Tibial artery (tissue), 4 donors: Measurements from ENCODE around the gene KLHDC1.
"Not testable (repeated sequence)": the region's sequence is repeated elsewhere in the genome, so short reads cannot be mapped to it uniquely, and the experiment has no call there.

Experiments
- DNase-seq, 2 donors: peaks; one replicate each; pipeline ENCODE4 v3.0.0-alpha.2; 2019
- H3K27ac ChIP-seq, 2 donors: fragments of 200-600 bp; sonication (generic) in 1 of 2; 1 replicate in 1 of 2; 2 replicates in 1 of 2; pipeline ENCODE4 v1.5.1; 2018 to 2019; ENCODE audit warnings: mild to moderate bottlenecking in 1 of 2
- H3K27me3 ChIP-seq, 2 donors: fragments of 200-600 bp; sonication (generic) in 1 of 2; one replicate each; pipeline versions ENCODE4 v1.5.1 to v1.6.0; 2016 to 2019
- H3K36me3 ChIP-seq, 3 donors: fragments of 200-600 bp; sonication (generic) in 2 of 3; one replicate each; pipeline ENCODE4 v1.5.1; 2016 to 2019; ENCODE audit warnings: mild to moderate bottlenecking in 2 of 3
- H3K4me1 ChIP-seq, 4 donors: fragments of 200-600 bp; sonication (generic) in 2 of 4; 1 replicate in 3 of 4; 2 replicates in 1 of 4; pipeline ENCODE4 v1.5.1; 2016 to 2019
- H3K4me3 ChIP-seq, 2 donors: fragments of 200-600 bp; sonication (generic) in 1 of 2; 1 replicate in 1 of 2; 2 replicates in 1 of 2; pipeline ENCODE4 v1.5.1; 2018 to 2019; ENCODE audit warnings: mild to moderate bottlenecking in 2 of 2
- H3K9me3 ChIP-seq, 3 donors: fragments of 200-600 bp; sonication (generic) in 1 of 3; one replicate each; pipeline ENCODE4 v1.5.1; 2016 to 2019
- intact Hi-C: fragments of 100-400 bp; cut with DNase I; formaldehyde crosslinking; loops from one replicate; pipeline ENCODE4 v1.15.0; 2023; ENCODE audit warnings: low total_unique reads
- TF ChIP-seq, protein P1 (sequence below), 2 experiments: fragments of 200-600 bp in 1 of 2; fragments of 450-650 bp in 1 of 2; IDR thresholded peaks; one replicate each; pipeline ENCODE4 v1.5.1; 2017 to 2019; ENCODE audit warnings: antibody characterized with exemption in 2 of 2, mild to moderate bottlenecking in 1 of 2, moderate library complexity in 1 of 2

The KLHDC1 gene

DNA sequence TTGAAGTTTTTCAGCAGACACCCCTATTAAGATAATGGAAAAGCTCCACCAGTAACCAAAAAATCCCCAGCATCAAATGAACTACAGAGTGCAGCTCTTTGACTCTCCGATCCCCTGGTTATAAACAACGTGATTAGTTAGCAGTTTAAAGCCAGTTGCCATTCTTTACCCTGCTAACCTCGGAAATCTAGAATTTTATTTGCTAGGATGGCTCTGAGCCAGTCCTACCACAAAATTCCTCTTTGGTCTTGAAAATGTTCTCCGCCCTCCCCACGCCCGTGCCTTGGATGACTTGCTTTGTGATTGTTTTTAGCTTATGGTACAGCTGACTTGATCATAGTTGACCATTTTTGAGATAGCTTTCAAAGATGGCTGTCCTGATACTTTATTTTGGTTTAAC, 76.3 kb downstream of the KLHDC1 start:
- DNase-seq = no peak
- Histone ChIP-seq H3K27ac (peak overlapping the region; percentile 94 to 98), H3K4me1 (peaks cover 0 to 29% (median 23%) of the 10 kb centered on the region in 4 donors), H3K36me3 (peaks cover 8 to 25% (median 16%) of the 10 kb centered on the region in 3 donors), H3K27me3 (no peaks in the 10 kb centered on the region), H3K9me3 (no peaks in the 10 kb centered on the region), H3K4me3 (peak overlapping the region; percentile 88 to 96)
- intact Hi-C loops = loop anchor here (2.0 to 5.0 kb wide), 2 partner anchors 77 to 134 kb away; partner anchors contain the start of genes DNAAF2 and KLHDC1
- TF ChIP-seq, protein P1, sequence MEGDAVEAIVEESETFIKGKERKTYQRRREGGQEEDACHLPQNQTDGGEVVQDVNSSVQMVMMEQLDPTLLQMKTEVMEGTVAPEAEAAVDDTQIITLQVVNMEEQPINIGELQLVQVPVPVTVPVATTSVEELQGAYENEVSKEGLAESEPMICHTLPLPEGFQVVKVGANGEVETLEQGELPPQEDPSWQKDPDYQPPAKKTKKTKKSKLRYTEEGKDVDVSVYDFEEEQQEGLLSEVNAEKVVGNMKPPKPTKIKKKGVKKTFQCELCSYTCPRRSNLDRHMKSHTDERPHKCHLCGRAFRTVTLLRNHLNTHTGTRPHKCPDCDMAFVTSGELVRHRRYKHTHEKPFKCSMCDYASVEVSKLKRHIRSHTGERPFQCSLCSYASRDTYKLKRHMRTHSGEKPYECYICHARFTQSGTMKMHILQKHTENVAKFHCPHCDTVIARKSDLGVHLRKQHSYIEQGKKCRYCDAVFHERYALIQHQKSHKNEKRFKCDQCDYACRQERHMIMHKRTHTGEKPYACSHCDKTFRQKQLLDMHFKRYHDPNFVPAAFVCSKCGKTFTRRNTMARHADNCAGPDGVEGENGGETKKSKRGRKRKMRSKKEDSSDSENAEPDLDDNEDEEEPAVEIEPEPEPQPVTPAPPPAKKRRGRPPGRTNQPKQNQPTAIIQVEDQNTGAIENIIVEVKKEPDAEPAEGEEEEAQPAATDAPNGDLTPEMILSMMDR (IDR thresholded peaks at IDR 0.05) = no peak

DNA sequence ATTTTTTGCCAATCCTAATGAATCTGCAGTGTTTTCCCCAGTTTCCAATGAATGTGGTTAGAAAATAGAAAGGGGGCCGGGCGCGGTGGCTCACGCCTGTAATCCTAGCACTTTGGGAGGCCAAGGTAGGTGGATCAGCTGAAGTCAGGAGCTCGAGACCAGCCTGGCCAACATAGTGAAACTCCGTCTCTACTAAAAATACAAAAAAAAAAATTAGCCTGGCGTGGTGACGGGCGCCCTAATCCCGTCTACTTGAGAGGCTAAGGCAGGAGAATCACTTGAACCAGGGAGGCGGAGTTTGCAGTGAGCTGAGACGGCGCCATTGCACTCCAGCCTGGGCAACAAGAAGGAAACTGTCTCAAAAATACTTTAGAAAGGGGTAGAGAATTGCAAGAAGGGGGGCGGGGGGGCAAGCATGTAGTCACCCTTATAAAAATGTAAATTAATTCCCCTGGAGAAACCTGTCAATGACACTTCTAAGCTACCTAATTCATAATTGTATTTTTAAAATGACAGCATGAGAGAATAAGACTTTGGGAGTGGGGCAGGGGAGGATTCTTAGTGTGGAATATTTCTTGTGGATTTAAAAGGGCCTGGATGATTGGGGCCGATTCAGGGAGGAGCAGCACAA, 76.8 kb downstream of the KLHDC1 start:
- peaks cover 13 to 29% (median 21%) of the 10 kb centered on the region in 3 donors for H3K36me3 ChIP-seq
- TF ChIP-seq, protein P1 (IDR thresholded peaks at IDR 0.05) = no peak
- H3K27ac ChIP-seq = peak overlapping the region; percentile 94 to 98
- H3K4me1 ChIP-seq = peaks cover 0 to 29% (median 23%) of the 10 kb centered on the region in 4 donors
- H3K4me3 ChIP-seq = peak overlapping the region; percentile 88 to 96
- no peaks in the 10 kb centered on the region for H3K27me3 ChIP-seq
- DNase-seq = no peak
- intact Hi-C loops = loop anchor here (2.0 to 10.0 kb wide), 3 partner anchors 65 to 135 kb away; partner anchors contain the start of genes DNAAF2 and KLHDC1
- H3K9me3 ChIP-seq = no peaks in the 10 kb centered on the region

DNA sequence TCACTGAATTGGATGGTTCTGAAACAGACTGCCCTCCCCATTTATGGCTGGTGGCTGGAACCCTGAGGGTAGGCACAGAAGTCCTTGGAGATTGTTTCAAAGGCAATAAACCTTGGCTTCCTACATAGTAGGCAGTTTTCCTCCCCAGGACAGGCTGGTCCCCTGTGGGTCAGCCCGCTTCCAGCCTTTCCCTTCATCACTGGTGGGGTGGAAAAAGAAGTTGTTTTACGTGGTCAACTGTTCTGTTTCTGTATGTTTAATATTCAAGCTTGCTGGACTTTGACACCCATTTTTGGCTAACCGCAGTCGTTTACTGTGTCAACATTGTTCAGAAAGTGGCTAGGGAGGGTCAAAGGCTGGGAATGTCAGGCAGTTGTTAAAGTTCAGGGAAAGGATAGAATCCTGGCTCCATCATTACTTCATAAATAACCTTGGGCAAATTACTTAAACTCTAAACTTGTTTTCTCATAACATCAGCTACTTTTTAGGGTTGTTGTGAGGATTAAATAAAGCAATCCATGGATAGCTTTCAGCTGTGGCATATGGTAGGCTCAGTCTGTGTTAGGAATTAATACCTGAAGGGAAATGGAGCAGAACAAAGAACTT, 77.4 kb downstream of the KLHDC1 start:
- peaks cover 0 to 29% (median 23%) of the 10 kb centered on the region in 4 donors for H3K4me1 ChIP-seq
- TF ChIP-seq, protein P1 (IDR thresholded peaks at IDR 0.05) = no peak
- intact Hi-C loops = loop anchor here (10.0 kb wide), 1 partner anchor 64 kb away; no protein-coding TSS in a partner anchor
- no peaks in the 10 kb centered on the region for H3K9me3 ChIP-seq
- peak overlapping the region; percentile 88 to 96 for H3K4me3 ChIP-seq
- H3K27me3 ChIP-seq = no peaks in the 10 kb centered on the region
- DNase-seq = no peak
- peak overlapping the region in 1 of 2 donors; percentile 24 for H3K27ac ChIP-seq
- H3K36me3 ChIP-seq = peaks cover 20 to 35% (median 27%) of the 10 kb centered on the region in 3 donors

DNA sequence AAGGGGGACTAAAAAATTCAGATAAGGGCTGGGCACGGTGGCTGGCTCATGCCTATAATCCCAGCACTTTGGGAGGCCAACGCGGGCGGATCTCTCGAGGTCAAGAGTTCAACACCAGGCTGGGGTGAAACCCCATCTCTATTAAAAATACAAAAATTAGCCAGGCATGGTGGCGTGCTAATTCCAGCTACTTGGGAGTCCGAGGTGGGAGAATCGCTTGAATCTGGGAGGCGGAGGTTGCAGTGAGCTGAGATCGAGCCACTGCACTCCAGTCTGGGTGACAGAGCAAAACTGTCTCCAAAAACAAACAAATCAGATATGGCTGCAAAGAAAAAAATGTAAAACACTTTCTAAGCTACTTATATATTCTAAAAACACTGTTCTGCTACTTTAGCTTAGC, 78.8 kb downstream of the KLHDC1 start:
- H3K4me3 ChIP-seq, DNase-seq, H3K27ac ChIP-seq, H3K9me3 ChIP-seq, H3K27me3 ChIP-seq: not testable (repeated sequence)
- Histone ChIP-seq H3K4me1 (peaks cover 0 to 28% (median 23%) of the 10 kb centered on the region in 4 donors), H3K36me3 (peaks cover 29 to 49% (median 41%) of the 10 kb centered on the region in 3 donors)
- intact Hi-C loops = loop anchor here (10.0 kb wide), 1 partner anchor 63 kb away; no protein-coding TSS in a partner anchor

DNA sequence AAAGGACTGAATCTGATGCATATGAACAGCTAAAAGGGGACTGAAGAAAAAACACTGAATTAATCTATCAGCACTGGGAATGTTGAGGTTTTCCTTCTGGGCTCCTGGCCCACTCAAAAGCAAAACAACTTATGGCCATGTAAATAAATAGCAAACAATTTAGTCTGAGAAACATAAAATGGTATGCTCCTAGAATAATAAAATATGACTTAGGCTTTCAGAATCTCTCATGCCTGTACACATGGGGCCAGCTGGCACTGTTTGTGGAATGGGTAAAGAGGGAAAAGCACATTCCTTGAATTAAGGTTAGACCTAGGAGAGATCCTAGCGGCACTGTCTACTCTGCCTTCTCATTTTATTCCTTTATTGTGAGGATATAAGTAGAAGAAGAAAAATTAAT, 81.2 kb downstream of the KLHDC1 start:
- Histone ChIP-seq H3K36me3 (peaks cover 51 to 73% (median 64%) of the 10 kb centered on the region in 3 donors), H3K27me3 (no peaks in the 10 kb centered on the region), H3K4me3 (no peak overlapping the region), H3K9me3 (no peaks in the 10 kb centered on the region), H3K4me1 (peaks cover 0 to 22% (median 19%) of the 10 kb centered on the region in 4 donors), H3K27ac (no peak overlapping the region)
- intact Hi-C loops = loop anchor here (10.0 kb wide), 1 partner anchor 61 kb away; no protein-coding TSS in a partner anchor
- no peak for DNase-seq
- TF ChIP-seq, protein P1 (IDR thresholded peaks at IDR 0.05) = no peak

DNA sequence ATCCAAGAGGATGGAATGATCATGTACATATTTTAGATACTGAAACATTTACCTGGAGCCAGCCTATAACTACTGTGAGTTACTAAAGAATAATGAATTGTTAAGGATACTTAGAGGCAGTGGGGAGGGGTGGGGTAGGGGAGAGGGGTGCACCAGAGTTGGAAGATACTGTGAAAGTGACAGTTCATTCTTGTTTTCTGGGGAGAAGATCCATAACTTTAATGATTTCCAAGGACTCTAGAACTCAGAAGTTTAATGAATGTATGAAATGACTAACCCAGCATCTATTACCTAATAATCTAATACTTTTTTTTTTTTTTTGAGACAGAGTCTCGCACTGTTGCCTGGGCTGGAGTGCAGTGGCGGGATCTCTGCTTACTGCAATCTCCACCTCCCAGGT, 85.5 kb downstream of the KLHDC1 start:
- DNase-seq = no peak
- TF ChIP-seq, protein P1 (IDR thresholded peaks at IDR 0.05) = no peak
- H3K27ac ChIP-seq = no peak overlapping the region
- H3K4me1 ChIP-seq = no peaks in the 10 kb centered on the region
- no peak overlapping the region for H3K4me3 ChIP-seq
- no peaks in the 10 kb centered on the region for H3K27me3 ChIP-seq
- peaks cover 87 to 100% (median 98%) of the 10 kb centered on the region in 3 donors for H3K36me3 ChIP-seq
- intact Hi-C loops = loop anchor here (10.0 kb wide), 1 partner anchor 56 kb away; no protein-coding TSS in a partner anchor
- no peaks in the 10 kb centered on the region for H3K9me3 ChIP-seq

DNA sequence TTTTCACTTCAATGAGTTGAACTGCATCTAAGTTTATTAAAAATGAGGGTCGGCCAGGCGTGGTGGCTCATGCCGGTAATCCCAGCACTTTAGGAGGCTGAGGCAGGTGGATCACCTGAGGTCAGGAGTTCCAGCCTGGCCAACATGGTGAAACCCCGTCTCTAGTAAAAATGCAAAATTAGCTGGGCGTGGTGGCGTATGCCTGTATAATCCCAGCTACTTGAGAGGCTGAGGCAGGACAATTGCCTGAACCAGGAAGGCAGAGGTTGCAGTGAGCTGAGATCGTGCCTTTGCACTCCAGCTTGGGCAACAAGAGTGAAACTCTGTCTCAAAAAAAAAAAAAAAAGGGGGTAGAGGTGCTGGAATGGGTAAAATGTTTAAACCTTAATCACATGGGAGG, 88.1 kb downstream of the KLHDC1 start:
- H3K4me1 ChIP-seq, intact Hi-C loops, DNase-seq, H3K27me3 ChIP-seq, H3K27ac ChIP-seq, H3K4me3 ChIP-seq, H3K9me3 ChIP-seq: not testable (repeated sequence)
- H3K36me3 ChIP-seq = peaks cover 89 to 99% (median 98%) of the 10 kb centered on the region in 3 donors
